Activated CD8-positive, alpha-beta T cell treated with anti-CD3 and anti-CD28 coated beads for 36 hours (primary cell): ENCODE data around the gene AKR1A1. TPM values are rescaled to one million over a fixed set of nuclear protein-coding genes. Genes with fewer than 3 reads are reported as not detected.
"Not testable (repeated sequence)": the region's sequence is repeated elsewhere in the genome, so short reads cannot be mapped to it uniquely, and the experiment has no call there.

Source experiments
- ATAC-seq: fragments of 200-7000 bp; cut with Tn5 transposase; one replicate; pipeline ENCODE4 v1.10.0; 2021; ENCODE audit warnings: mild to moderate bottlenecking, moderate library complexity
- CTCF ChIA-PET: fragments of 350-600 bp; sonication (Branson Sonifier 250); formaldehyde crosslinking; loops from one replicate; lab custom pipeline; 2021; ENCODE audit warnings: antibody characterized with exemption; lab: Charles Lee
- POLR2A ChIA-PET: fragments of 350-600 bp; sonication (Branson Sonifier 250); formaldehyde crosslinking; loops from one replicate; lab custom pipeline; 2021; ENCODE audit warnings: antibody characterized with exemption; lab: Charles Lee
- DNase-seq: peaks from one replicate; pipeline ENCODE4 v3.0.0-alpha.2; 2020
- H3K27ac Mint-ChIP-seq: one replicate; pipeline ENCODE4 v1.8.0; 2021; ENCODE audit warnings: mild to moderate bottlenecking, mixed read lengths
- H3K27me3 Mint-ChIP-seq: one replicate; pipeline ENCODE4 v1.8.0; 2021; ENCODE audit warnings: mixed read lengths
- H3K36me3 Mint-ChIP-seq: one replicate; pipeline ENCODE4 v1.8.0; 2021; ENCODE audit warnings: low read depth, mixed read lengths
- H3K4me1 Mint-ChIP-seq: one replicate; pipeline ENCODE4 v1.8.0; 2021; ENCODE audit warnings: low read depth, mixed read lengths
- H3K4me3 Mint-ChIP-seq: one replicate; pipeline ENCODE4 v1.8.0; 2021; ENCODE audit warnings: mild to moderate bottlenecking, moderate library complexity, mixed read lengths
- H3K9me3 Mint-ChIP-seq: one replicate; pipeline ENCODE4 v1.8.0; 2021; ENCODE audit warnings: mixed read lengths
- CTCF ChIP-seq: fragments of 200-600 bp; IDR thresholded peaks from one replicate; pipeline ENCODE4 v1.8.0; 2022; ENCODE audit warnings: antibody characterized with exemption, mild to moderate bottlenecking
- intact Hi-C: fragments of 100-400 bp; cut with micrococcal nuclease; formaldehyde crosslinking; loops from one replicate; pipeline ENCODE4 v1.10.0; 2022
- total RNA-seq, 2 experiments: library from RNA; stranded (reverse); gene quantifications; one replicate each; pipeline ENCODE4 v1.2.3, GENCODE V29; 2021

Gene AKR1A1
- total RNA-seq, 2 experiments from 2014 or later: 184 to 186 TPM

GRCh38 chr1:45585496-45586075 lies 35.0 kb downstream of the AKR1A1 start:
- intact Hi-C loops: loop anchor here (10.0 kb wide), 1 partner anchor 241 kb away; the partner anchor contains the start of genes MUTYH and TOE1
- no peak for TF ChIP-seq CTCF
- DNase-seq (no peak), ATAC-seq (no peak)
- H3K4me1 Mint-ChIP-seq: peaks cover 32% of the 10 kb centered on the region
- H3K4me3 Mint-ChIP-seq: peak overlapping the region; percentile 96
- no peaks in the 10 kb centered on the region for H3K9me3 Mint-ChIP-seq
- ChIA-PET POLR2A (interaction anchor here (0.9 to 6.2 kb wide), 19 partner anchors 9 to 863 kb away, joined by 3 to 53 read pairs (median 7); partner anchors contain the start of genes AKR1A1, GPBP1L1, MUTYH and PRDX1), CTCF (interaction anchor here (1.1 to 8.4 kb wide), 6 partner anchors 16 to 245 kb away, joined by 3 to 68 read pairs (median 4); partner anchors contain the start of genes CCDC163, MMACHC and MUTYH)
- H3K27me3 Mint-ChIP-seq: no peaks in the 10 kb centered on the region
- peak overlapping the region; percentile 99 for H3K27ac Mint-ChIP-seq
- peaks cover 19% of the 10 kb centered on the region for H3K36me3 Mint-ChIP-seq

GRCh38 chr1:45586769-45587168 lies 36.1 kb downstream of the AKR1A1 start:
- intact Hi-C loops: loop anchor here (10.0 kb wide), 1 partner anchor 242 kb away; the partner anchor contains the start of genes MUTYH and TOE1
- Mint-ChIP-seq H3K27ac (peak overlapping the region; percentile 99), H3K36me3 (peaks cover 26% of the 10 kb centered on the region), H3K4me3 (peak overlapping the region; percentile 96), H3K9me3 (no peaks in the 10 kb centered on the region), H3K27me3 (no peaks in the 10 kb centered on the region), H3K4me1 (peaks cover 36% of the 10 kb centered on the region)
- POLR2A ChIA-PET: interaction anchor here (0.6 to 6.2 kb wide), 14 partner anchors 8 to 865 kb away, joined by 3 to 53 read pairs (median 3); partner anchors contain the start of genes AKR1A1, MUTYH, PRDX1 and TOE1
- CTCF ChIA-PET: interaction anchor here (0.8 to 1.4 kb wide), 2 partner anchors 17 to 74 kb away, joined by 4 to 6 read pairs; no protein-coding TSS in a partner anchor
- ATAC-seq (no peak), DNase-seq (no peak)
- TF ChIP-seq CTCF: no peak

- ChIA-PET POLR2A (interaction anchor here (1.1 to 1.4 kb wide), 3 partner anchors 9 to 18 kb away, joined by 3 to 4 read pairs (median 4); no protein-coding TSS in a partner anchor), CTCF (no interaction called here)
- TF ChIP-seq CTCF: no peak
Observed at GRCh38 chr1:45589861-45590260, 39.2 kb downstream of the AKR1A1 start.

GRCh38 chr1:45594412-45594811 lies 43.8 kb downstream of the AKR1A1 start:
- Mint-ChIP-seq H3K9me3 (no peaks in the 10 kb centered on the region), H3K4me3 (no peak overlapping the region), H3K4me1 (peaks cover 19% of the 10 kb centered on the region), H3K36me3 (peaks cover 50% of the 10 kb centered on the region), H3K27ac (no peak overlapping the region), H3K27me3 (no peaks in the 10 kb centered on the region)
- intact Hi-C loops: no loop called here
- no peak for TF ChIP-seq CTCF
- ChIA-PET CTCF (no interaction called here), POLR2A (interaction anchor here (0.7 to 2.7 kb wide), 4 partner anchors 8 to 78 kb away, joined by 3 to 15 read pairs (median 4); partner anchors contain the start of gene NASP)
- no peak for DNase-seq
- no peak for ATAC-seq

More at GRCh38 chr1:45589861-45590260, 39.2 kb downstream of the AKR1A1 start:
- Mint-ChIP-seq H3K4me1 (peaks cover 34% of the 10 kb centered on the region), H3K27ac (no peak overlapping the region), H3K9me3 (no peaks in the 10 kb centered on the region), H3K4me3 (no peak overlapping the region), H3K36me3 (peaks cover 41% of the 10 kb centered on the region), H3K27me3 (no peaks in the 10 kb centered on the region)
- no peak for ATAC-seq
- intact Hi-C loops: loop anchor here (10.0 kb wide), 1 partner anchor 245 kb away; the partner anchor contains the start of genes MUTYH and TOE1
- no peak for DNase-seq

- Mint-ChIP-seq H3K4me1 (peaks cover 25% of the 10 kb centered on the region), H3K36me3 (peaks cover 54% of the 10 kb centered on the region)
- DNase-seq, H3K9me3 Mint-ChIP-seq, H3K4me3 Mint-ChIP-seq, CTCF ChIA-PET, intact Hi-C loops, ATAC-seq, H3K27ac Mint-ChIP-seq, H3K27me3 Mint-ChIP-seq: not testable (repeated sequence)
- POLR2A ChIA-PET: interaction anchor here (1.0 to 1.8 kb wide), 3 partner anchors 10 to 21 kb away, joined by 3 to 10 read pairs (median 3); no protein-coding TSS in a partner anchor
Observed at GRCh38 chr1:45596765-45597164, 46.1 kb downstream of the AKR1A1 start.
